HG02885 (cell line): ENCODE data around the gene SULF2.

Experiments
- ATAC-seq: cut with Tn5 transposase; IDR thresholded peaks from one replicate; pipeline ENCODE4 v1.9.1; 2021; ENCODE audit warnings: mild to moderate bottlenecking; ENCODE audit not compliant: unreplicated experiment, poor library complexity

SULF2 gene

DNA sequence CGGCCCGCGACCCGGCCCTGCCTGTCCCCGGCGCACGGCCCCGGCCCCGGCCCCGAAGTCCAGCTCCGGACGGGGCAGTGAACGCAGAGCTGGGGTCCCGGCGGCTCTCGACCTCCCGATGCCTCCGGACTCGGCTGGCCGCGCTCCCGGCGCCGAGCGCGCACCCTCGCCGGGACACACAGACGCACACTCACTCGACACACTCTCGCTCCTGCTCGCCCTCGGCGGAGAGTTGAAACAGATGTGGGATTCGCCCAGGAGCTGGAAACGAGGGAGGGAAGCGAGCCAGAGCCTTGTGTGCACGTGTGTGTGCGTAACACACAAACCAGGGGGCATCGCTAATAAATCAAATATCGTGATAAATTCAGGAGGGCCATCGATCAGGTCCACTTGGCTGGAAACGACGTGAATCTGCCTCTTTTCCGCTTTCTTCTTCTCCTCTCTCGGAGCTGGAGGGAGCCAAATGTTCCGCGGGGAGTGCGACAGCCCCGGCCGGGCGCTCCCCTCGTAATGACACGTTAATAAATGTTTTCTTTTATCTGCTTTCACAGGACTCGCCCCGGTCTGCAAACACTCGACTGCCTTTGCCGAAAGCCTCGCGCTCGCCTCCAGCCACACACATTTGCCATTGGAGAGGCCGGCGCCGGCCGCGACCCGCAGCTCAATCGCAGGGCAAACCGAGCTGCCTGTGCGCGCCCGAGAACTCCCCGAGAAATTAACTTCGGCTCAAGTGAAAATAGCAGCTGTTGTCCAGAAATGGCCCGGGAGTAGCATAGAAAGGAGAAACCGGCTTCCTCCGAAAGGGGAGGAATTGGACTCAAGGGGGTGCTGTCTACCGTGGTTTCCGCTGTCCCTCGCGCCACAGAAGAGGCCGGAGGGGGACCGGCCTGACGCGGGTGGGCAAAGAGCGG is 828 bp upstream of the SULF2 start:
- ATAC-seq: no peak

DNA sequence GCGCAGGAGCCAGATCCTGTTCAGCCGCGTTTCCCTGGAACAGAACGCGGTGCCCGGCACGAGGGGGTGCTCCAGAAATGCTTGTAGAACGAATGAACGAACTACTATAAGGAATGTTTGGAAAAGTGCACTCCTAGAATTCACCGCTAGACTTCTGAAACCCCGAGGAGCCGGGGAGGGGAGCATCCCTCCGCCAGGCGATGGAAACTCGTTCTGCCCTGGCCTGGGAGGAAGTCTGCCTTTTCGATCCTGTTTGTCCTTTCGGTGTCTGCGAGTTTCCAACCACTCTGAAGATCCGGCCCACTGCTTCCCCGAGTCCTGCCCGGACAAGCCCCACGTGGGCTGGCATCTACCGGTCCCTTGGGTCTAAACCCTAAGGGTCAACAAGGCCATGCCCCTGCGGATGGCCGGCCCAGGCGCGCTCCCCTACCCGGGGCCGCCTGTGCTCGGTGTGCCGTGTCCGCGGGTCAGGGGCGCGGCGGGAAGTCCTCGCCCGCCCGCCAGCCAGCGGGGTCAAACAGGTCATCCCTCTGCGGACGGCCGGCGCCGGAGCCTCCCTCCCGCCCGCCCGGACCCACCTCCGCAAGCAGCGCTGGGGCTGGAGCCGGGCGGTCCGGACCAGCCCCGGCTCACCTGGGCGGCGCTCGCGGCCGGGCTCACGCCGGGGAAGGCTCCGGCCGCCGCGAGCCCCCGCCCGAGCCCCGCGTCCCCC is 526 bp downstream of the SULF2 start:
- no peak for ATAC-seq

DNA sequence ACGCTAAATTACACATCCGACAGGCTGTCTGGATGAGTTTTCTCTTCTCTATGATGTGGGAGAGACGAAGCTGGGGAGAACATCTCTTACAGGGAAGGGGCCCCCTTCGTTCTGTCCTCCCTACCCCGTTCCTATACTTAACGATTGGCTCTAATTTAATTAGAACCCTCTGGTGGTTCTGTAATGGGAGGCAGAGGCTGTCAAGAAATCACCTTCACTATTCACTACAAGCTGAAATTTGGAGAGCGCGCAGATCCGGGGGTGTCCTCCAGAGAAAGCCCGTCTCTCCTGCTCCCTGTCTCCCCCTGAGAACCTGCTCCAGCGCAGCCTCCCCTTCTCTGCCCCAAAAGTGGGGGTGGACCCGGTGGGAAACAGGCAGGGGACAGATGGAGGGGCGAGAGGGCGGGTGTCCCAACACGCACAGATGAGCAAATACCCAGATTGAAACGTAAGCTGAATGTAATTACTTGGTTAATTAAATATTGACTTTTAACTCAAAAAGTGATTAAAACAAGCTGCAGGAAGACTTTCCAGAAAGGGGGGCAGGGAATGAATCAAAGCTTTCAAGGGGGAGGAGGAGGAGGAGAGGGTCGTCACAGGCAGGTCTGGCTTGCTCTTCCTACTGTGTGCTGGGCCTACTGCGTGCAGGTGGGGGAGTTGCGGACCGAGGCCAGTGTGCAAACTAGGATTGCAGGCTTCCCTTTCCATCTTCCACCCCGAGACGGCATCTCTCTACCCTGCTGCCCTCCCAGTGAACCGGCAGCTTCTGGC is 1.3 kb downstream of the SULF2 start:
- no peak for ATAC-seq

DNA sequence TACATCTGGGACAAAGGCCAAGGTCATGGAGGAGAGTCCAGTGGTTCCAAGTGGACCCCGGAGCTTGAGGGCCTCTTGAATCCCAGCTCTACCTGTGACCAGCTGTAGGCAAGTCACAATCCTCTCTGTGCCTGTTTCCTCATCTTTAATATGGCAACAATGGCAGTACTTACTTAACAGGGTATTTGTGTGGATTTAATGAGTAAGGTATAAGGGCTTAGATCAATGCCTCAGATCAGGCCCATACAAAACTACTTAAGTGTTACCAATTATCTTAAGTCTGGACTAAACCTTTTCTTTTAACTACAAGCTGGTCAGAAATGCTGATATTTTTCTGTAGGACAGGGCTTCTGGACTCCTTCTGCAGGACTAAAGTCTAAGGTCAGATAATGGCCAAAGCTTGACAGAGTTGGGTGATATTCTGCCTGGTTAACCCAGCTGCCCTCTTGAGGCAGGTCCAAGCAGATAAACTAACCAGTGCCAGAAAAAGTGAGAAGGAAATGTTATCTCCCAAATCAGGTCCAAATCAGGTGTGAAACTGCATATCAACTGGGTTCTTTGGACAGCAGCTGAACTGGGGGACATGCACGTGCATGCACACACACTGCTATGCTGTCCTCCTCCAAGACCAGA is 2.2 kb downstream of the SULF2 start:
- ATAC-seq: no peak

DNA sequence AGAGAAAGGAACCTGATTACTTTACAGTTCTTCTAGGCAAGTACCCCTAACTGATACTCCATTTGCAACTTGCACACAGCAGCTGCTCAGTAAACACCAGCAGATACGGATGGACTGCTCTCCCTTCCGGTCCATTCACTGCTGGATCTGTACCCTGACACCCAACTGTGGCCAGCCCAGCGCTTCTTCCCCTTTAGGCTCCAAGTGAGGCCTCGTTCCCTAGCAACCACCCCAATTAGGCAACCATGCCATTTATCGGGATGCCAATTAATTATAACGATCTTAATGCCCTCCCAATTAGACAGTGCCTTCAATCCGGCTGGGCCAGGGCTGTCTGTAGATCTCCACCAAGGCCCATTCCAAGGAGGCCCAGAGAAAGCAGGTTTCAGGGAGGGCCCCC is 3.2 kb downstream of the SULF2 start:
- no peak for ATAC-seq

DNA sequence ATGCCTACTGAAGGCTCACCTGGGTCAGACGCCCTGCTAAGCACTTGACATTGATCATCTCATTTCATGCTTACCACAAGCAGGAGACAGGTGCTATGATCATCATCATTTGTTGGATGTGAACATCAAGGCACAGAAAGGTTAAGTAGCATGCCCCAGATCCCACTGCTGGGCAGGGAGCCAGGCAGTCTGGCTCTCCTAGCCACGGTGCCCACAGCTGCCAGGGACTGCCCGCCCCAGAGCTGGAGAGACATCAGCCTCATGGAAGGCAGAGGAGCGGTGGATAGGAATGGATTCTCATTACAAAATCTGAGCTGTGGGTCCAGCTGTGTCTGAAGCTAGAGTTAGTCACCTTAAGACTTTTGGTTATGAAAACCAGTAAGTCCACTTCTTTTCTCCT is 3.6 kb downstream of the SULF2 start:
- no peak for ATAC-seq

DNA sequence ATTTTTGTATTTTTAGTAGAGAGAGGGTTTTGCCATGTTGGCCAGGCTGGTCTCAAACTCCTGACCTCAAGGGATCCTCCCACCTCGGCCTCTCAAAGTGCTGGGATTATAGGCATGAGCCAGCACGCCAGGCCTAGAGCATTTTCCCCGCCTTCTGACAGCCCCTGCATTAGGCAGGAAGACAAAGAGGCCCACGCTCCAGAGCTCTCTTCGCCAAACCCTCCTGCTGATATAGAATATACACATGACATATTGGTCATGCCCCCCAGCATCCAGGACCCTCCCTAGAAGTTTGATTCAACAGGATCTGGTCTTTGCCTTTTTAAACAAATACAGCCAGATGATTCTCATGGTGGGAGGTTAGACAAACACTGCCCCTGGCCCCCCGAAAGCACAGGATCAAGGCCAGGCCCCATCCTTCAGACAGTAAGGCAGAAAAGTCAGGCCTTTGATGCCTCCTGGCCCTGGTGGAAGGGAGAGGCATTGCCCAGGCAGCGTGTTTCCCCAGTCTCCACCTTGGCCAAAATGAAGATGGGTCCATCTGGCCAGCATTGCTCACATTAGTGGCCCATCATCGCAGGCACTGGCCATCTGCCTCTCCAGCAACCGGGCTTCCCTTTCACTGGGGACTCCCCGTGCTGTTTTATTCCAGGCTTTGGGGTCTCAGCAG is 4.4 kb downstream of the SULF2 start:
- ATAC-seq: no peak

DNA sequence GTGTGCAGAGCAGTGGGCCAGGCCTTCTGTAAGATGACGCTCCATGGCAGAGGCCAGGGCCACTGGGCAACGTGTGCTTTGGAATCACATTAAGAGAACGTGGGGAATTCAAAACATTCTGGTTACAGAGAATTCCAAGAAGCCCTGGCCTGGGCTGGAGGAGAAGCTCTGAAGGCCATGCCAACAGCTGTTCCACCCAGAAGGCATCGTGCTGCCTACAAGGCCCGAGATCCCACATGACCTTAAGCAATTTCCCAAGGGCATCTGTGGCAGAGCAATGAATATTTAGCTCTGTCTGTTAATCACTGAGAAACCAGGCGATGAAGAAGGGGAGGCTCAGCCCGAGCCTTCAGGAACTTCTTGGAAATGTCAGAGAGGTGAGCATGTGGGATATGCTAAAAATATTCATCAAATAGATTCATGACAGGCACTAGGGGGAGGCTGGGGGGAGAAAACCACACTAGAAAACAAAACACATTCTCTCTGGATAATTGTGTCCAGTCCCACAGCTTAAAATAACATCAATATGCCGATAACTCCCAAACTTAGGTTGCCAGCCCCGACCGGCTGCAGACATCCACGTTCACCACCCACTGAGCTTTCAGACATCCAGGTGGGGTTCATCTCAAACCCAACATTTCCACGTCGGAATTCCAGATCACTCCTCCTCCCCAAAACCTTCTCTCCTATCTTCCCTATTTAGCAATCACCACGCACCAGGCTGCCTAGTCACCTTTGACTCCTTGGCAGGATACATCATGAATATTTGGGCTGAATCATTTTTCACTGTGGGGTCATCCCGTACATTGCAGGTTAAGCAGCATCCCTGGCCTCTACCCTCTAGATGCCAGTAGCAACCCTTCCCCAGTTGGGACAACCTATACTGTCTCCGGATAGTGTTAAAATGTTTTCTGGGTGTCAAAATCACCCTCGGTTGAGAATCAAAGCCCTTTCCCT is 6.6 kb downstream of the SULF2 start:
- ATAC-seq: no peak

DNA sequence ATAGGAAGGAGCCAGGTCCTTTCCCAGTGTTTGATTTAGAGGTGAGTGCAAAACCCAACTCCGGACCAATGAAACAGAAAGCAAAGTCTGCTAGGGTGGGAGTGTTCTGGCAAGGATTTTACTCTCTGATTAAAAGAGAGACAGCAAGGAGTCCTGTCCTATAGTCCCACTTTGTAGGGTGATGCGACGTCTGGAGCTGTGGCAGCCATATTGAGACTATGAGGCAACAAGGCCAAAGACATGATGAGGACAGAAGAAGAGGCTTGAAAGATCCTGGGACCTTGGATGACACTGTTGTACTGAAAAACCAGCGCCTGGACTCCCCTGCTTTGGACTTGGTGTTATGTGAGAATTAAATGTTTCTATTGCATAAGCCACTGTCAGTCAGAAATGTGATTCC is 8.1 kb downstream of the SULF2 start:
- no peak for ATAC-seq

DNA sequence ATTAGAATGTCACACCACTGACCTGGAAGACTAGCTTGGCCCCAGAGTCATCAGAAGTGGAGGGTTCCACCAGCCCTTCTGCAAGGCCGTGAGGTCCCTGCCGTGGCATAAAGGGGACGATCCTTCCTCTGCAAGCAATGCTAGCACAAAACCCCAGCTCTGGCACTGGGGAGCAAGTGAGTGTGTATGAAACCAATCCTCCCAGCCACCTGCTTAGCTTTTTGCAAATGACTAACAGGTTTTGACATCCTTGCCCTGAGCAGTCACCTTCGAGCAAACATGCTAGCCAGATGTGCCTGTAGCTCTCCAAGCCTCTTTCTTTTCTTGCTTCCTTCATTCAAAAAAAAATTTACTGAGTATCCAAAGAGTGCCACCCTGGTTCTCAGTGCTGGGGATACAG is 8.6 kb downstream of the SULF2 start:
- no peak for ATAC-seq

DNA sequence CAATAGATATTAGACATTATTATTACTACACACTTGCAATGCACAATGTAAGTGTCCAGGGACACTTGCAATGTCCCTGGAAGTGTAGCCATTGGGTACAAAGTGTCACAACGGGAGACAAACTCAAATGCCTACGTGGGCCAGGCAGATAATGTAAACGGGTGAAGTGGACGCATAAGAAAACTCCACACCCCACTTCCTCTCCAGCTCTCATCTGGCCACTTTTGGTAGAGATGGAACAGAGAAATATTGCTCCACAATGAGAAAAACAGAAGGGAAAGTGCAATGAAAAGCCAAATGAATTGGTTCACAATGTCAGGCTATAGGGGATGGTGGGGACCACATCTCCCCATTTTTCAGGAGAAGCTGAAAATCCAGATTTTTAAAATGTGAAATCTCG is 9.4 kb downstream of the SULF2 start:
- ATAC-seq: no peak

DNA sequence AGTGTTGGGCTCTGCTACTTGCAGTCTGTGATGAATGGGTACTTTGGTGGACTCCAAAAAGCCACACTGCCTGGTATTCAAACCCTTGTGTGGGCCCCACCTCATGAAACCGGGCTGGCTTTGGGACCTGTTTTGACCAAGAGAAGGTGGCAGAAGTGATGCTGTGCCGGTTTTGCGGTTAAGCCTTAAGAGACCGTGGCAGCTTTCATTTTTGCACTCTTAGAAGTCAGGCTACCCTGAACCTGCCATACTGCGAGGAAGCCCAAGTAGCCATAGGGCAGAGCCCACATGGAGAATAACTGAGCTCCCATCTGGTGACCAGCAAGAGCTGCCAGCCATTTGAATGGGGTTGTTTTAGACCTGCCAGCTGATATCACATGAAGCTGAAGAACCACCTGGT is 10.2 kb downstream of the SULF2 start:
- ATAC-seq: no peak

DNA sequence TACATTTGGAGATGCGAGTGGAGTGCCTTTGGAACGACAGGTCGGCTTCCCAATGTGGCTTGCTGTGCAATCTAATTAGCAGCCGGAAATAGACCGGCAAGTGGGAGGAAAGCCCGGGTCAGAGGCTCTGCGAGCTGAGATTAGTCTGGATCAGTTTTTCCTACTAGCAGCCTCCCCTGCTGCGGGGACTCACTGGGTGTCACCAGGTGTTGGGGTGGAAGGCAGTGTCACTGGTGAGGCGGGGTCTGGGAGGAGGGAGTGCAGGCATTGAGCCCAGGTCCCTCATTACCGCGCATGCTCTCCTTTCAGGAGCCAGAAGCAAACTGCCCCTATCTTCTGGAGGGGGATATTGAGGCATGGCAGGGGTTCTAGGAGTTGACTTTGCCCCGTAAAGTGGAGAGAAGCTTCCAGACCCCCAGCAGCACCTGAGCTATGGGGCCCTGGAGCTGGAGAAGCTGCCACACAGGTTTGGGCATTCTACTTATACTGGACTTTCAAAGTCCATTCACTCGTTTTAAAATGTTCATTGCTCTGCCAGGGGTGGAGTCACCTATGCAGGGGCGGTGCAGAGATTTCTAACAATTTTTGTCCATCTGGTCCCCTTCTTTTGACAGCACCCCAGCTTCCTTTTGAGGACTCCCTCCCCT is 11.0 kb downstream of the SULF2 start:
- no peak for ATAC-seq

DNA sequence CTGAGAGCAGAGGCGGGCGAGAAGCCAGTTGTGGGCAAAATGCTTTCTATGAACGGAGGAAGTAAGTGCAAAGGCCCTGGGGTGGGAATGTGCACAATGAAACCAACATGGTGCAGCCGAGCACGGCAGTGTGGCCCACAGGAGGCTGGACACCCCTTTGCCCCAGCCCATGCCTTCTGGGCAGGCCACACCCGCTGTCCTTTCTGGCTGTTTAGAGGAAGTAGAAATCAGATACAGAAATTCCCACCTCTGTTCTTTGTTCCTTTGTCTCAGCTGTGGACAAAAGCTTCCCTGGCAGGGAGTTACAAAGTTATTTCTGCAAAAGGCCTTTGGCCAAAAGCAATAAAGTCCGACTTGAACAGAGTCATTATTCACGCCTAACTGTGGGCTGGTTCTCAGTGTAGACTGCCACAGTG is 11.9 kb downstream of the SULF2 start:
- no peak for ATAC-seq

DNA sequence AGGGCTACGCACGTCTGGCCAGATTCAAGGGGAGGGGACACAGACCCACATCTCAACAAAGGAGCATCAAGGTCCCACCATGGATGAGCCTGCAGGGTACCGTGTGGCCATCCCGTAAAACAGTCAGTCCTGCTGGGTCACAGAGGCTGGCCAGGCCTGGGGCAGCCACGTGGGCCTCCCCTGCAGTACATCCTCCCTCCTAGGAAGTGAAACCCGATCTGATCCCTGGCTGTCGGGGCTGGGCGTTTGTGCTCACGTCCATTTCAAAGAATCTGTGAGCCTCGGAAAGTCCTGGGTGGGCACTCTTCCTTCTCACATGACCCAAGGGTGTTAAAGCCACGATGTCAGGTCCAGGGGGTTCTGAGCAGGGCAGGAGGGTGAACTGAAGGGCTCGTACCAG is 14.3 kb downstream of the SULF2 start:
- no peak for ATAC-seq

DNA sequence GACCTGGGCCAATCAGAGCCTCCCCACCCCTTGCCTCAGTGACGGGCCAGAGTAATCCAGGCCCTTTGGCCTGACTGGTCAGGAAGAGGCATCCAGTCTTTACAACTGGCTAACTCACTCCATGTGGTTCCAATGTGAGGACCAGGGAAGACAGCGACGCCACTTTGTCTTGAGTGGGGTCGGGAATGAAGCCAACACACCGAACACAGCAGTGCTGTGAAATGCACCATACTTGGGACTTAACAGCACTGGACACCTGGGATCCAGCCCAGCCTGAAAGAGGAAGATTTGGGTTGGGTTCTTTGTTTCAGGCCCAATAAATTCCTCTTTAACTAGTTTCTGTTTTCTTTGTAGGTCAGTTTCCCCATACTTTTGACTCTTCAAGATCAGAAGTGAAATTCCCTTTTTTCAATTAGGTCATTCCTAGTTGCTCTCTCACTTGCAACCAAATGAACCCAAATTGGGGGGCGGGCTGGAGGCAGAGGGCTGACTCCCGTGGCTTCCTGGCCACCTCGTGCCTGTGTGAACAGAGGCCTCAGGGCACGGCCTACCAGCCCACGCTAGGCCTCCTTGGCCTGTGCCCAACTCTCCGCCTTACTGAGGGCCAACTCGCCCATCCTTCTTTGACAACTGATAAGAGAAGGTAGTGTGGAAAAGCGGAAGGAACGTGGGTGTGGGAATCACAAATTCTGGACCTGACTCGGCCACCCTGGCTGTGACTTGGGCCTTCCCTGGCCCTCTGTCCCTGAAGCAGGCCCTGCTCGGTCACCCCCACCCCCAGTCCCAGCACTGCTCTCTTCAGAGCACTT is 17.1 kb downstream of the SULF2 start:
- ATAC-seq: no peak

DNA sequence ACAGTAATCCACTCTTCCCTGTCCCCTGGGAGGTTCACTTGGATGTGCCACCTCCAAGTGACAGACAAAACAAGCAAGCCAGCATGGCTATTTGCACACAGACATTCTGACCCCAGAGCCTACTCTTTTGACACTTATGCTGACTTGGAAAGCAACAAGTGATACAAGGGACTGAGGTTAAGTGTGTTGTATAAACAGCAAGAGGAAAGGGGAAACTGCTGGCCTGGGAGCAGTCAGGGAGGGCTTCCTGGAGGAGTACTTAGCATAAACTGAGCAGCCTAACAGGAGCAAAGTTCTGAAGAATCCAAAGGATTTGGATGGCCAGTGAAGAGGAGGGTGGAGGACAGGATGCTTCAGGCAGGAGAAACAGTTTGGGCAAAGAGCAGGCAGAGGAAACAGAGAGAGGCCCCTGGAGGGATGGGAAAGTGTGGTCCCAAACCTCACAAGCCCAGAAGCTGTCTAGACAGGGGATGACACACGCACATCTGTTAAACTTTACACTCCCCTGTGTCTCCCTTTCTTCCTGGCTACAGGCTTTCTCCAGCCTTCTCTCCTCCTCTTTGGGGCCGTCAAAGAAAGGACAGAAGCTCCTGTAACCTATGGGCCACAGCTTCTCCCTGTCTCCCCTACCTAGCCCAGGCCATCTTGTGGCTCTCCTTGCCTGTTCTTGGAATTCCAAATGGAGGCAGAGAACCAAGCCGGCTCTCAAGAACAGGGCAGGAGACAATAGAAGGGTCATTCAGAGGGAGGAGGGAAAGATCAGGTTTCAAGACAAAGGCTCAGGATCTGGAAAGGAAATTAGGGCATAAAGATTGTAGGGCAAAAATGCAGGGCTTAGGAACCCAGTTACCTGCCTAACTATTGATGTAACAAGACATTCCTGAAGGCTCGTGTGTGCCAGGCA is 19.3 kb downstream of the SULF2 start:
- no peak for ATAC-seq
